Activated naive CD8-positive, alpha-beta T cell treated with anti-CD3 and anti-CD28 coated beads, Interleukin-2, amount 10 ng/mL, durations not matched to agents 7 days and 5 days (primary cell): ENCODE data around the gene NRG4. TPM values are rescaled to one million over a fixed set of nuclear protein-coding genes. Genes with fewer than 3 reads are reported as not detected.

Source experiments
- ATAC-seq: fragments of 150-1000 bp; cut with Tn5 transposase; one replicate; pipeline ENCODE4 v1.10.0; 2021; ENCODE audit warnings: low read depth, moderate library complexity
- POLR2A ChIA-PET: fragments of 350-600 bp; sonication (Branson Sonifier 250); formaldehyde crosslinking; loops from one replicate; lab custom pipeline; 2021; ENCODE audit warnings: antibody characterized with exemption; lab: Charles Lee
- DNase-seq: peaks from one replicate; pipeline ENCODE4 v3.0.0; 2021
- H3K27ac Mint-ChIP-seq: one replicate; pipeline ENCODE4 v1.8.0; 2022; ENCODE audit warnings: mild to moderate bottlenecking, mixed read lengths
- H3K27me3 Mint-ChIP-seq: one replicate; pipeline ENCODE4 v1.8.0; 2022; ENCODE audit warnings: mild to moderate bottlenecking, moderate library complexity, mixed read lengths
- H3K36me3 Mint-ChIP-seq: one replicate; pipeline ENCODE4 v1.8.0; 2021; ENCODE audit warnings: mild to moderate bottlenecking, mixed read lengths
- H3K4me1 Mint-ChIP-seq: one replicate; pipeline ENCODE4 v1.8.0; 2021; ENCODE audit warnings: mixed read lengths
- H3K4me3 Mint-ChIP-seq: one replicate; pipeline ENCODE4 v1.8.0; 2022; ENCODE audit warnings: mild to moderate bottlenecking, moderate library complexity, mixed read lengths
- H3K9me3 Mint-ChIP-seq: one replicate; pipeline ENCODE4 v1.8.0; 2021; ENCODE audit warnings: mixed read lengths
- total RNA-seq, 2 experiments: library from RNA; stranded (reverse); gene quantifications; one replicate each; pipeline ENCODE4 v1.2.3, GENCODE V29; 2021

NRG4 gene
- total RNA-seq, 2 experiments from 2014 or later, result not detected

GRCh38 chr15:75905231-75905630 lies 107.0 kb downstream of the NRG4 start:
- POLR2A ChIA-PET, result interaction anchor here (0.7 kb wide), 1 partner anchor 35 kb away, joined by 3 read pairs; no protein-coding TSS in a partner anchor
- peak overlapping the region; percentile 52 for H3K27ac Mint-ChIP-seq
- peaks cover 30% of the 10 kb centered on the region for H3K36me3 Mint-ChIP-seq
- H3K27me3 Mint-ChIP-seq, result no peaks in the 10 kb centered on the region
- peaks cover 1% of the 10 kb centered on the region for H3K9me3 Mint-ChIP-seq
- ATAC-seq, result no peak
- DNase-seq, result no peak
- peaks cover 39% of the 10 kb centered on the region for H3K4me1 Mint-ChIP-seq
- peak overlapping the region; percentile 93 for H3K4me3 Mint-ChIP-seq

- Mint-ChIP-seq H3K27ac (peak within 1 kb of the TSS; percentile 99), H3K27me3 (no peaks in the 10 kb centered on the region), H3K4me3 (peak within 1 kb of the TSS; percentile 93), H3K36me3 (peaks cover 16% of the 10 kb centered on the region), H3K9me3 (no peaks in the 10 kb centered on the region), H3K4me1 (peaks cover 31% of the 10 kb centered on the region)
- POLR2A ChIA-PET, result interaction anchor here (0.6 to 2.2 kb wide), 7 partner anchors 41 to 450 kb away, joined by 3 to 10 read pairs (median 3); partner anchors contain the start of gene UBE2Q2
- DNase-seq (peak; percentile 94), ATAC-seq (peak; percentile 95)
Measured at GRCh38 chr15:75903331-75904239, 108.6 kb downstream of the NRG4 start, which contains the start of gene FBXO22. Gene FBXO22, plus strand, starts transcription at chr15:75903878. Its CDS starts 86 bp downstream, at chr15:75903964.

- Mint-ChIP-seq H3K27me3 (no peaks in the 10 kb centered on the region), H3K9me3 (no peaks in the 10 kb centered on the region), H3K27ac (peak overlapping the region; percentile 79), H3K4me3 (peak overlapping the region; percentile 54), H3K4me1 (peaks cover 31% of the 10 kb centered on the region), H3K36me3 (peaks cover 18% of the 10 kb centered on the region)
- POLR2A ChIA-PET, result interaction anchor here (2.2 kb wide), 1 partner anchor 59 kb away, joined by 10 read pairs; the partner anchor contains the start of gene UBE2Q2
- DNase-seq (no peak), ATAC-seq (no peak)
Measured at GRCh38 chr15:75902129-75902557, 110.1 kb downstream of the NRG4 start.

- Mint-ChIP-seq H3K4me1 (peaks cover 26% of the 10 kb centered on the region), H3K4me3 (no peak overlapping the region)
Measured at GRCh38 chr15:75900577-75900976, 111.6 kb downstream of the NRG4 start.

GRCh38 chr15:75895731-75896130 lies 116.5 kb downstream of the NRG4 start:
- Mint-ChIP-seq H3K4me3 (no peak overlapping the region), H3K27ac (no peak overlapping the region), H3K36me3 (peaks cover 17% of the 10 kb centered on the region), H3K27me3 (no peaks in the 10 kb centered on the region), H3K4me1 (peaks cover 11% of the 10 kb centered on the region), H3K9me3 (no peaks in the 10 kb centered on the region)
- ATAC-seq (no peak), DNase-seq (no peak)
- POLR2A ChIA-PET, result no interaction called here

More at GRCh38 chr15:75900577-75900976, 111.6 kb downstream of the NRG4 start:
- ATAC-seq, result no peak
- POLR2A ChIA-PET, result interaction anchor here (0.6 kb wide), 1 partner anchor 67 kb away, joined by 3 read pairs; no protein-coding TSS in a partner anchor
- H3K27me3 Mint-ChIP-seq, result no peaks in the 10 kb centered on the region
- no peak for DNase-seq
- peaks cover 12% of the 10 kb centered on the region for H3K36me3 Mint-ChIP-seq
- H3K9me3 Mint-ChIP-seq, result no peaks in the 10 kb centered on the region
- no peak overlapping the region for H3K27ac Mint-ChIP-seq

- no peak for DNase-seq
- POLR2A ChIA-PET, result no interaction called here
- H3K4me1 Mint-ChIP-seq, result peaks cover 12% of the 10 kb centered on the region
- no peaks in the 10 kb centered on the region for H3K9me3 Mint-ChIP-seq
- no peak overlapping the region for H3K4me3 Mint-ChIP-seq
- no peaks in the 10 kb centered on the region for H3K27me3 Mint-ChIP-seq
- H3K36me3 Mint-ChIP-seq, result peaks cover 32% of the 10 kb centered on the region
- no peak for ATAC-seq
- no peak overlapping the region for H3K27ac Mint-ChIP-seq
Measured at GRCh38 chr15:75891895-75892294, 120.3 kb downstream of the NRG4 start.

Other genes with a start within 250 kb of the NRG4 start
- 10 to 100 TPM; 27.5 to 29.7 TPM for gene UBE2Q2, start 169.0 kb downstream of the NRG4 start, total RNA-seq
- gene FBXO22, start 108.5 kb downstream of the NRG4 start, total RNA-seq, result 10 to 100 TPM; 32.2 to 33.9 TPM
- gene TMEM266, start 47.6 kb upstream of the NRG4 start, total RNA-seq, result not detected